Transverse colon (tissue), 4 donors: ENCODE measurements around the gene LDB2.

Source experiments
- CTCF ChIP-seq, 5 experiments: fragments of 200-600 bp in 3 of 5; fragments of 450-650 bp in 2 of 5; sonication (generic) in 3 of 5; IDR thresholded peaks; 1 replicate in 2 of 5; 2 replicates in 3 of 5; pipeline ENCODE4 v1.5.1; 2016 to 2017; ENCODE audit warnings: antibody characterized with exemption in 5 of 5, inconsistent platforms in 3 of 5, mild to moderate bottlenecking in 2 of 5, moderate library complexity in 1 of 5
- EP300 ChIP-seq: sonication (generic); formaldehyde crosslinking; IDR thresholded peaks from one replicate; pipeline ENCODE4 v1.6.1; 2017; ENCODE audit warnings: antibody characterized with exemption, low read depth
- POLR2A ChIP-seq: fragments of 450-650 bp; IDR thresholded peaks from one replicate; pipeline ENCODE4 v1.6.1; 2016; ENCODE audit warnings: antibody characterized with exemption, mild to moderate bottlenecking, moderate library complexity
- POLR2AphosphoS5 ChIP-seq, 3 donors: sonication (generic); formaldehyde crosslinking; IDR thresholded peaks; one replicate each; pipeline ENCODE4 v1.6.1; 2016; ENCODE audit warnings: antibody characterized with exemption in 3 of 3

GRCh38 chr4:16835597-16836247 lies 62.7 kb downstream of the LDB2 start:
- TF ChIP-seq POLR2A (no peak), CTCF (IDR thresholded peaks at IDR 0.05) (no peak), POLR2AphosphoS5 (IDR thresholded peaks at IDR 0.05) (no peak), EP300 (no peak)
